GM10266 (cell line): ENCODE results near the gene MUSK.

Experiments
- DNase-seq: peaks from one replicate; pipeline ENCODE4 v3.0.0; 2012; ENCODE audit errors: extremely low spot score
- CTCF ChIP-seq: IDR thresholded peaks from 2 replicates; pipeline ENCODE4 v1.5.1; 2012; ENCODE audit warnings: mild to moderate bottlenecking, low read depth; ENCODE audit not compliant: control insufficient read depth, insufficient read depth; ENCODE audit errors: missing control alignments

The MUSK gene

GRCh38 chr9:110758201-110758600, 89.6 kb downstream of the MUSK start:
- DNase-seq, result no peak
- TF ChIP-seq CTCF, result no peak

- no peak for TF ChIP-seq CTCF
- no peak for DNase-seq
These were observed 94.2 kb downstream of the MUSK start for GRCh38 chr9:110762783-110763182.

- no peak for DNase-seq
- TF ChIP-seq CTCF, result no peak
These were observed 95.0 kb downstream of the MUSK start for GRCh38 chr9:110763568-110763967.

- TF ChIP-seq CTCF, result no peak
- DNase-seq, result no peak
These were observed 95.4 kb downstream of the MUSK start for GRCh38 chr9:110764006-110764405.

GRCh38 chr9:110765926-110766325, 97.3 kb downstream of the MUSK start:
- DNase-seq, result no peak
- no peak for TF ChIP-seq CTCF

GRCh38 chr9:110767559-110768063, 99.0 kb downstream of the MUSK start:
- no peak for DNase-seq
- no peak for TF ChIP-seq CTCF

- DNase-seq, result no peak
- TF ChIP-seq CTCF, result no peak
These were observed 100.3 kb downstream of the MUSK start for GRCh38 chr9:110768886-110769285.

GRCh38 chr9:110769667-110770066, 101.1 kb downstream of the MUSK start:
- DNase-seq, result no peak
- TF ChIP-seq CTCF, result no peak
